GM10266 (cell line): ENCODE results near the gene TXNRD2.
"Not testable (repeated sequence)": the region's sequence is repeated elsewhere in the genome, so short reads cannot be mapped to it uniquely, and the experiment has no call there.

Experiments
- DNase-seq: peaks from one replicate; pipeline ENCODE4 v3.0.0; 2012; ENCODE audit errors: extremely low spot score
- CTCF ChIP-seq: IDR thresholded peaks from 2 replicates; pipeline ENCODE4 v1.5.1; 2012; ENCODE audit warnings: mild to moderate bottlenecking, low read depth; ENCODE audit not compliant: control insufficient read depth, insufficient read depth; ENCODE audit errors: missing control alignments

Gene TXNRD2

GRCh38 chr22:19936513-19936912 is 5.1 kb downstream of the TXNRD2 start:
- no peak for DNase-seq
- no peak for TF ChIP-seq CTCF

GRCh38 chr22:19935123-19935718 is 6.4 kb downstream of the TXNRD2 start:
- not testable (repeated sequence) for DNase-seq

- no peak for DNase-seq
- no peak for TF ChIP-seq CTCF
Measured at GRCh38 chr22:19933341-19934241, 8.0 kb downstream of the TXNRD2 start.

GRCh38 chr22:19932367-19933206 is 9.0 kb downstream of the TXNRD2 start:
- no peak for DNase-seq
- TF ChIP-seq CTCF: no peak

GRCh38 chr22:19931514-19931913 is 10.1 kb downstream of the TXNRD2 start:
- DNase-seq: no peak
- no peak for TF ChIP-seq CTCF

- TF ChIP-seq CTCF: no peak
- DNase-seq: no peak
Measured at GRCh38 chr22:19930551-19931486, 10.8 kb downstream of the TXNRD2 start.
